ENCODE measurements around the gene SSRP1.
A peak's percentile ranks its signal among the peaks of the same experiment; 100 is the strongest.
"Not testable (repeated sequence)": the region's sequence is repeated elsewhere in the genome, so short reads cannot be mapped to it uniquely, and the experiment has no call there.

SSRP1 gene

DNA sequence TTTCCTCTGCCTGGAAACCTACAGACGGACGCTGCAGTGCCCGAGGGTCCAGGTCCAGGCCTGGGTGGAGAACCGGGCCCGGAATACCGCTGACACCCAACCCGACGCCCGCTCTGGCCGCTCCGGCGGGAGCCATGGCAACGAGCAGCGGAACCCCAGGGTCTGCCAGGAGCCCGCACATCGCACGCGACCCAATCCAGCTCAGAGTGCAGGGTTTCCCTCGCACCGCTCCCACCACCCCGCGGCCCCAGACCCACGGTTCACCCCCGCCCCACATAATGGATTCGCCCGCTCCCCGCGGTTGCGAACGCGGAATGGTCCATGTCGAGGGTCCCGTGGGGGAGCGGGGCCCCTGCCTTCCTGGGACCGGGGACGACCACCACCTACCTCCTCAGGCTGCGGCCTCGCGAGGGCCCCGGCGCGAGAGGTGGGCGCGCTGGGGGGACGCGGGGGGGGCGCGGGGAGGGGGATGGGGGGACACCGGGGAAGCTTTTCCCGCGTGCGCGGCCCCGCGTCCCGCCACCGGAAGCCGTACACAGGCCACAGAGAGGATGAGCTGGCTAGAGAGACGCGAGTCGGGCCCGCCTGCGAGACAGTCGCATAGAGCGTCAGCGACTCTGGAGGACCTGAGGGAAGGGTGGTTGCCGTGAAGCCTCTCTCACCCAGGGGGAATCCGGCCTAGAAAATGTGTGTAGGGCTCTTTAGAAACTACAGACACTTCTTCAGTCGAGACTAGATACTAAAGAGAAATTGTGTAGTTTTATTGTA, at the start of gene SSRP1:
Gene SSRP1, minus strand, starts transcription at position 550 of the 768 bp plus-strand sequence. CDS start 771 bp downstream, outside the sequence.
- DNase-seq = peak; percentile 84

DNA sequence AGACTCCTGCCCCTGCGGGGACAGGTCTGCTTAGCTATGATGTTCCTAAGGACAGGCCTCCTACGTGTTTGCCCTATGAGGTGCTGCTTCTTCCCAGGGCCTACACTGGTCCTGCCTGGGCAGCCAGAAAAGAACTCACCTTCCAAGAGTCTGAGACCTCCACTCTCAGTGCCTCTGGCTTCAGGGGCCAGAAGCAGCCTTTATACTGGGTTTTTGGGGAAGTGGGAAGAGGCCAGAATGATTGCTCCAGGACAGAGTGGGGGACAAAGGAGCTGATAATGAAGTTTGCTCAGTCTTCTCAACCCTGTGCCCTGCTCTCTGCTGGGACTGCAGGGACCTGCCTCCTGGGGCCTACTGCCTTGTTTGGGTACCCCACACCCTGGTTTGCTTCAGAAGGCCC, 45.3 kb upstream of the SSRP1 start, which contains the start of gene PRG3:
Gene PRG3, minus strand, starts transcription at position 176 of the 400 bp plus-strand sequence. CDS start 442 bp downstream, outside the sequence.
- DNase-seq = no peak

GRCh38 chr11:57379732-57380131, 44.0 kb upstream of the SSRP1 start:
- no peak for DNase-seq

- DNase-seq = no peak
Measured at GRCh38 chr11:57378186-57378585, 42.5 kb upstream of the SSRP1 start.

DNA sequence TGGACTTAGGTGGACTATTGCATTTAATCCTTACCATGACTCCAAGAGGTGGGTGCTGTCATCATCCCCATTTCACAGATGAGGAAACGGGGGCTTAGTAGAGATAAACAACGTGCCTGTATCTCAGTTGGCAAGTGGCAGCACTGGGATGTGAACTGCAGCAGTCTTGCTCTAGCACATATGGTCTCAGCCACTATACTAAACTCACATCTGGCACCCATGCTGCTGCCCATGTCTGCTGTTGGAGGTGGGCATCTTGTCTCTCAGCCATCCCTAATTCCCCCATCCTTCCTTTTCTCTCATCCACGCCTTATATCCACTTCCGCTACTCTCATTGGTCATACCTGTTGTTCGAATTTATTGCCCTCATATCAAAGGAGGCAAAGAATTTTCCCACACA, 41.4 kb upstream of the SSRP1 start:
- no peak for DNase-seq

DNA sequence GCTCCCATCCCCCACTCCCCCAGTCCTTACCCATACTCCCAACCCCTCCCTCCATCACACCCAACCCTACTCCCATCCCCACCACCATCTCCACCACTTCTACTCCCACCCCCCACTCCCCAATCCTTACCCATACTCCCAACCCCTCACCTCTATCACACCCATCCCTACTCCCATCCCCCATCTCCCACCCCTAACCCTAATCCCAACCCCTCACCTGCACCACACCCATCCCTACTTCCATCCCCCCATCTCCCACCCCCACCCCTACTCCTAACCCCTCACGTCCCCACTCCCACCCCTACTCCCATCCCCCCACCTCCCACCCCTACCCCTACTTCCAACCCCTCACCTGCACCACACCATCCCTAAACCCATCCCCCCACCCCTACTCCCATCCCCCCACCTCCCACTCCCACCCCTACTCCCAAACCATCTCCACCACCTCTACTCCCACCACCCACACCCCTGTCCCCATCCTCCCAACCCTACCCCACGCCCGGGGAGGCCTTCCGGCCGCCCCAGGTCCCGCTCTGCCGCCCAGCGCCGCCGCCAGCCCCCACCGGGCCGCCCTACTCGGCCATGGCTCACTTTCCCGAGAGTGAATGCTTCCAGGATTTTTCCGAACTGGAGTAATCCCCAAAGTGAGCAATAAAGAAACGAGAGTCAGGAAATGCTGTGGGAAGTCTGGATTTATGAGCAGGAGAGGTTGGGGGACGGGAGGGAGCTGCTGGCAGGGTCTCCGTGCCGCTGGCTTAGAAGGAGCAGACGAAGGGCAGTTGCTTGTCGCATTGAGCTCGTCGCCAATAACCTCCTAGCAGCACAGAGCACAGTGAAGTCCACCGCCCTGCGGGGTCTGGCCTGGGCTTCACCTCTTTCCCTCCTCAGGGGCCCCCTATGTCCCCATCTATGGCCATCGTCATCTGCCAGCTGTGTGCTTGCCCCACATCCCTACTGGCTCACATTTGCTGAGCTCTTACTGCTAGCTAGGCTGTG, 40.7 kb upstream of the SSRP1 start:
- no peak for DNase-seq

DNA sequence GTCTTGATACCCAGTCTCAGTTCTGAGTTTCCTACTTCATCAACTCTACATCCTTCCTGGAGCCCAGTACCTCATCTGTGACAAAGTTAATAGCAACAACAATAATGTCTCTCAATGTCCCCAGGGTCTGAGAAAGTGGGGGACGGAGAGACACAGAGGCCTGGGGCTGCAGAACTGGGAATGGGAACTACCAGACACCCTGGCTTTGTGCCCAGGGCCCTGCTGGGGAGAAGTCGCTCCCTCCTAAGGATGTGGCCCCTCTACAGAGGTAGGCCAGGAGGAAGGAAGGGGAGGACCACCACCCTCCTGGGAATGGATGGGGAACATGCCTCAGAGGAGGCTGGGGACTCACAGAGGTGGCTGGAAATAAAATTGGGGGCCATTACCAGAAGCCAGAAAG, 39.8 kb upstream of the SSRP1 start:
- no peak for DNase-seq

DNA sequence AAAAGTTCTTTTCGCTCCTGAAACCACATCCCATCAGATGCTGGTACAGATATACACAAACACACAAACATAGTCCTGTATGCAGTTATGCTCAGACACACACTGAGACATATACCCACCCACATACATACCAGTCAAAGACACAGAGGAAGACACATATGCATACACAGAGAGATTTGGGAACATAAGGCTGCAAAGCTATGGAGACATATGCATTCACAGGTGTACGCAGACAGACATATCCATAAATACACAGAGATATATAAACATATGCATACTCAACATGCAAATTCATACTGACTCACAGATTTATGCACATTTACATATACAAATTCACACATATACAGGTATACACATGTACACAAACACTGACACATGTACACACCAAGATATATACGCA, 39.3 kb upstream of the SSRP1 start:
- DNase-seq = no peak

- DNase-seq = no peak
Measured at GRCh38 chr11:57373146-57373545, 37.5 kb upstream of the SSRP1 start.

- DNase-seq = no peak
Measured at GRCh38 chr11:57370941-57371340, 35.2 kb upstream of the SSRP1 start.

DNA sequence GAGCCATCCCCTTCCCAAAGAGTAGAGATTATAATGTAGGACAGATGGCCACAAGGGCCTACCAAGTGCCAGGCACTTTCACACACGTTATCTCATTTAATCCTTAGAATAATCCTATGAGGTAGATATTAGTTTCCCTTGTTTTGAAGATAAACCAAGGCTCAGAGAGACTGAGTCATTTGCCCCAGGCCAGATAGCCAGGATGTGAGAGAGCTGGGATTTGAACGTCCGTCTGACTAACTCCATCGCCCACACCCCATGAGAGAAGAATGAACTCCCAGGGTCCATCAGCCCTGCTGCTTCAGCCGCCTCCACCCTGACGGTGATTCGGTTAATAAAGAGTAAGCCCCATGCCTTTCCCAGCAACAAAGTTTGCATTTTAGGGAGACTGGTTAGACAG, 34.6 kb upstream of the SSRP1 start:
- no peak for DNase-seq

DNA sequence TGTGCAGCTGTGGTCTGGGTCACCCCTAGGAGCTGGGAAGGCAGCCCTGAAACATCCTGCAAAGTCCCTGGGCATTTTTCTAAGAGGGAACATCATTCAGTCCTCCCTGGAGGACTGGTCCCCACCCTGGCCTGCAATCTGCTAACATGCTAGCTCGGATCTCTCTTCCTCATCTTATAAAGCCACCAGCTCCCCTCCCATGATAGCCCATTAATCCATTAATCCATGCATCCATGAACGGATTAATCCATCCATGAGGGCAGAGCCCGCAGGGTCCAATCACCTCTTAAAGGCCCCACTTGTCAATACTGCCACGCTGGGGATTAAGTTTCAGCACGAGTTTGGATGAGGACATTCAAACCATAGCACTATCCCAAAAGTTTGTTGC, 33.1 kb upstream of the SSRP1 start:
- DNase-seq = no peak

- no peak for DNase-seq
Measured at GRCh38 chr11:57368106-57368844, 32.6 kb upstream of the SSRP1 start.

GRCh38 chr11:57364851-57365660, 29.4 kb upstream of the SSRP1 start:
- DNase-seq = no peak

DNA sequence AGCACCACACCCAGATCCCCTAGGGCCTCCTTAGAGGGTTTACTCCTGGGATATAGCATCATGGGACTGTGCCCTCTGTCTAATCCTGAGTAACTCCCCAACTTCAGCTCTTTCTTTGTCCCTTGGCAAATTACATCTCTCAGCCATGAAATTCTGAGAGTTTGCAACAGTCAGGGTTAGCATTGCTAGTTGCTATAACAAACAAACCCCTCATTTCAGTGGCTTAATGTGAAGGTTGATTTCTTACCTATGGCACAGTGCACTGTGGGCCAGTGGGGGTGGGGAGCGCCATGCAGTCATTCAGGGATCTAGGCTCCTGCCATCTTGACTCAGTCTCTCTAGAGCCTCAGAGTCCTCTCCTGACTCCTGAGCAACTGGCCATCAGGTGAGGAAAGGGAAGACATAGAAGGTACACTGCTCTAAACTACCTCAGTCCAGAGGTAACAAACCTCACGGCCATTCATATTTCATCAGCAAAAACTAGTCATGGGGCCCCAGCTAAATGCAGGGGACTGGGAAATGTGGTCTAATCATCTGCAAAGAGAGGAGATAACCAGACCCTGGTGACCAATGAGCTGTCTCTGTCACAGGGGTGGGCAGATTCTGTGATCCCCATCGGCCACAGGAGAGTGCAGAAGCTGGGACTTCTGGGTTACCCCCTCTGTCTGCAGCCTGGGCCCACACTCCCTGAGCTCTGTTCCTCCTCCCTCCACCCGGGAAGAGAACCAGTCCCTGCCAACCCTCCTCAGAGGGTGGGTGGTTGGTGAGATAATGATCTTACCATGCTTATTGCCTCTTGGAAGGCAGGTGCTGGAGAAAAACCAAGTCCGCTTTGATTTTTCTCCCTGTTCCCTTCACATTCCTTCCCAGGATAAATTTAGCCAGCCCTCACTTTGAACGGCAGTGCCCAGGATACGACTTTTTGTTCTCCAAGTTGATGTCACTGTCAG, 27.7 kb upstream of the SSRP1 start:
- DNase-seq = no peak

- no peak for DNase-seq
Measured at GRCh38 chr11:57361926-57362325, 26.2 kb upstream of the SSRP1 start.

DNA sequence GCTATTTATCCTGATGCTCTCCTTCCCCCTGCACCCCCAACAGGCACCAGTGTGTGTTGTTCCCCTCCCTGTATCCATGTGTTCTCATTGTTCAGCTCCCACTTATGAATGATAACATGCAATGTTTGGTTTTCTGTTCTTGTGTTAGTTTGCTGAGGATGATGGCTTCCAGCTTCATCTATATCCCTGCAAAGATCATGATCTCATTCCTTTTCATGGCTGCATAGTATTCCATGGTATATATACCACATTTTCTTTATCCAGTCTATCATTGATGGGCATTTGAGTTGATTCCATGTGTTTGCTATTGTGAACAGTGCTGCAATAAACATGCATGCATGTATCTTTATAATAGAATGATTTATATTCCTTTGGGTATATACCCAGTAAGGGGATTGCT, 25.7 kb upstream of the SSRP1 start:
- DNase-seq = not testable (repeated sequence)

- no peak for DNase-seq
Measured at GRCh38 chr11:57360991-57361390, 25.3 kb upstream of the SSRP1 start.

- DNase-seq = no peak
Measured at GRCh38 chr11:57359896-57360690, 24.4 kb upstream of the SSRP1 start.

DNA sequence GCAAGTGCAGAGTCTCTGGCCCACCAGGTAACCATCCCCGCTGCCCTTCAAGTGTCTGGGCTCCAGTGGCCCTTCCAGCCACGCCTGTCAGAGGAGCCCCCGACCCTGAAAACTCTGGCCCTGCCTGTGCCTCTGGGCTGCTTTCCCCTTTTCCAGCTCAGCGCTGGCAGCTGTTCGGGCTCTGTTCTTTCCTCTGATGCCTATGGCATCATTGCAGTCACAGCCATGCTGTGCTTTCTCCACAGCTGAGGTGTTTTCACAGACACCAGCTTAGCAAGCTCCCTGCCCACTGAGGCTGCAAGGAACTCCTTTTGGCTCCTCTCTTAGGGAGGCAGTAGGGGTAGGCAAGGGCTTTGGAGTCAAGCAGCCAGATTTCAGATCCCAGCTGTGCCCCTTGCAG, 23.7 kb upstream of the SSRP1 start:
- no peak for DNase-seq

Data from activated gamma-delta T cell treated with Interleukin-2 at 50 U/mL for 16 hours (primary cell).